SK-N-SH (cell line): ENCODE measurements around the gene CHST13. TPM values are rescaled to one million over a fixed set of nuclear protein-coding genes. Genes with fewer than 3 reads are reported as not detected.

Source experiments
- CTCF ChIA-PET: fragments of 300-600, 350-600 bp; formaldehyde crosslinking; extraction: SDS; loops from one replicate; lab custom pipeline; 2021; lab: Yijun Ruan, JAX
- POLR2A ChIA-PET: fragments of 350-600 bp; sonication (Branson Sonifier 250); formaldehyde crosslinking; extraction: SDS; loops from one replicate; lab custom pipeline; 2020; ENCODE audit warnings: antibody characterized with exemption, inconsistent platforms; lab: Yijun Ruan, JAX
- DNase-seq: peaks from one replicate; pipeline ENCODE4 v3.0.0; 2012
- H2AFZ ChIP-seq: fragments of 200-600 bp; sonication (generic); 2 replicates; pipeline ENCODE4 v1.8.1; 2016; ENCODE audit warnings: antibody characterized with exemption, mild to moderate bottlenecking, low read depth
- H3F3A ChIP-seq: fragments of 200-600 bp; sonication (generic); replicated peaks from 2 replicates; pipeline ENCODE3; 2016; ENCODE audit warnings: antibody characterized with exemption, mild to moderate bottlenecking; ENCODE audit not compliant: insufficient read depth
- H3K27ac ChIP-seq, 2 experiments: fragments of 200-500 bp in 1 of 2; fragments of 200-600 bp in 1 of 2; sonication (Bioruptor generic) in 1 of 2; sonication (generic), shearing (Covaris generic) in 1 of 2; 2 replicates each; pipeline versions ENCODE4 v1.5.1 to v1.6.1; 2014 to 2016; ENCODE audit warnings: low read depth in 2 of 2, inconsistent platforms in 1 of 2, low read length in 1 of 2, mild to moderate bottlenecking in 1 of 2, mixed read lengths in 1 of 2
- H3K27me3 ChIP-seq: fragments of 200-600 bp; sonication (generic), shearing (Covaris generic); 2 replicates; pipeline ENCODE4 v1.6.1; 2016; ENCODE audit warnings: mixed run types; ENCODE audit not compliant: insufficient read depth
- H3K36me3 ChIP-seq, 2 experiments: fragments of 200-500 bp in 1 of 2; fragments of 200-600 bp in 1 of 2; sonication (Bioruptor generic) in 1 of 2; sonication (generic) in 1 of 2; replicated peaks in 1 of 2; 2 replicates each; pipeline versions ENCODE3 to v1.5.1; 2014 to 2016; ENCODE audit warnings: low read length in 1 of 2, mild to moderate bottlenecking in 1 of 2; ENCODE audit not compliant: insufficient read depth in 2 of 2, control insufficient read depth in 1 of 2
- H3K4me1 ChIP-seq, 2 experiments: fragments of 200-500 bp in 1 of 2; fragments of 200-600 bp in 1 of 2; sonication (Bioruptor generic) in 1 of 2; sonication (generic), shearing (Covaris generic) in 1 of 2; 2 replicates each; pipeline versions ENCODE4 v1.5.1 to v1.6.1; 2014 to 2016; ENCODE audit warnings: low read depth in 1 of 2, low read length in 1 of 2, mixed run types in 1 of 2; ENCODE audit not compliant: insufficient read depth in 2 of 2, control insufficient read depth in 1 of 2
- H3K4me2 ChIP-seq: fragments of 200-600 bp; sonication (generic), shearing (Covaris generic); 2 replicates; pipeline ENCODE4 v1.6.1; 2017; ENCODE audit warnings: mixed run types
- H3K4me3 ChIP-seq, 2 experiments: fragments of 200-500 bp in 1 of 2; fragments of 200-600 bp in 1 of 2; sonication (Bioruptor generic) in 1 of 2; sonication (generic), shearing (Covaris generic) in 1 of 2; 2 replicates each; pipeline versions ENCODE4 v1.5.1 to v1.8.1; 2014 to 2016; ENCODE audit warnings: low read depth in 2 of 2, inconsistent platforms in 1 of 2, low read length in 1 of 2, mild to moderate bottlenecking in 1 of 2, mixed read lengths in 1 of 2, moderate library complexity in 1 of 2
- H3K79me2 ChIP-seq: fragments of 200-600 bp; sonication (generic); 2 replicates; pipeline ENCODE4 v1.8.1; 2017; ENCODE audit warnings: mild to moderate bottlenecking; ENCODE audit not compliant: insufficient read depth
- H3K9ac ChIP-seq: fragments of 200-600 bp; sonication (generic); 2 replicates; pipeline ENCODE4 v1.6.1; 2017; ENCODE audit warnings: mixed run types
- H3K9me2 ChIP-seq: fragments of 200-600 bp; sonication (generic); 2 replicates; pipeline ENCODE4 v1.6.1; 2017; ENCODE audit warnings: mixed run types
- H3K9me3 ChIP-seq: fragments of 200-600 bp; sonication (generic); 2 replicates; pipeline ENCODE4 v1.6.1; 2017; ENCODE audit warnings: mixed run types, mild to moderate bottlenecking, moderate library complexity
- H4K20me1 ChIP-seq: fragments of 200-600 bp; sonication (generic); 2 replicates; pipeline ENCODE4 v1.6.1; 2017; ENCODE audit warnings: mild to moderate bottlenecking, mixed run types; ENCODE audit not compliant: insufficient read depth
- ELF1 ChIP-seq: IDR thresholded peaks from 2 replicates; pipeline ENCODE4 v1.4.0; 2012
- EP300 ChIP-seq, 2 experiments: IDR thresholded peaks; 2 replicates each; pipeline versions ENCODE4 v1.4.0 to v1.6.1; 2012; ENCODE audit warnings: borderline replicate concordance in 1 of 2, low read depth in 1 of 2, low read length in 1 of 2
- EZH2phosphoT487 ChIP-seq: fragments of 200-600 bp; sonication (generic); IDR thresholded peaks from 2 replicates; pipeline ENCODE4 v1.6.1; 2017; ENCODE audit warnings: low read depth, mixed run types, mild to moderate bottlenecking, antibody characterized with exemption, moderate library complexity, borderline replicate concordance
- FOXJ3 ChIP-seq: sonication (generic); formaldehyde crosslinking; IDR thresholded peaks from 2 replicates; pipeline ENCODE4 v1.5.1; 2020; ENCODE audit warnings: mild to moderate bottlenecking, missing genetic modification reagents
- FOXM1 ChIP-seq: IDR thresholded peaks from 2 replicates; pipeline ENCODE4 v1.4.0; 2012; ENCODE audit warnings: low read depth, mild to moderate bottlenecking
- GATA2 ChIP-seq: sonication (generic); formaldehyde crosslinking; IDR thresholded peaks from 2 replicates; pipeline ENCODE4 v1.5.0; 2020; ENCODE audit warnings: mild to moderate bottlenecking, missing genetic modification reagents
- MEF2A ChIP-seq: IDR thresholded peaks from 2 replicates; pipeline ENCODE4 v1.4.0; 2012; ENCODE audit warnings: low read depth, borderline replicate concordance
- MXI1 ChIP-seq: IDR thresholded peaks from 2 replicates; pipeline ENCODE4 v1.6.1; 2012; ENCODE audit warnings: mild to moderate bottlenecking, low read depth, low read length, improper control_type of control experiment
- RFX5 ChIP-seq: IDR thresholded peaks from 2 replicates; pipeline ENCODE4 v1.6.1; 2012; ENCODE audit warnings: mild to moderate bottlenecking, improper control_type of control experiment, low read length
- RXRA ChIP-seq: IDR thresholded peaks from 2 replicates; pipeline ENCODE4 v1.4.0; 2012; ENCODE audit warnings: low read depth, mild to moderate bottlenecking, borderline replicate concordance
- WGBS: methylation state at CpG from one replicate; pipeline ENCODE4 v1.1.6; 2017; ENCODE audit warnings: low lambda C conversion rate; 5-methylcytosine and 5-hydroxymethylcytosine counted together
- polyA plus RNA-seq, 3 experiments: library from polyadenylated mRNA; depleted of rRNA; stranded (reverse); fragments of >200 nt; gene quantifications; 2 replicates each; pipeline ENCODE4 v1.2.3, GENCODE V29; 2012
- TF ChIP-seq, protein P1 (sequence below): IDR thresholded peaks from 2 replicates; pipeline ENCODE4 v1.6.1; 2012; ENCODE audit warnings: mild to moderate bottlenecking, low read depth, low read length, moderate library complexity
- TF ChIP-seq, protein P2 (sequence below): IDR thresholded peaks from 2 replicates; pipeline ENCODE4 v1.4.0; 2012; ENCODE audit warnings: low read depth
- TF ChIP-seq, protein P3 (sequence below): fragments of 150-350 bp; IDR thresholded peaks from 2 replicates; pipeline ENCODE4 v1.6.1; 2017; ENCODE audit warnings: antibody characterized with exemption, low read length, low read depth, borderline replicate concordance

CHST13 gene
- polyA plus RNA-seq, 1 of the 3 experiments (the other 2 are of a cell fraction), result 0.41 TPM

DNA sequence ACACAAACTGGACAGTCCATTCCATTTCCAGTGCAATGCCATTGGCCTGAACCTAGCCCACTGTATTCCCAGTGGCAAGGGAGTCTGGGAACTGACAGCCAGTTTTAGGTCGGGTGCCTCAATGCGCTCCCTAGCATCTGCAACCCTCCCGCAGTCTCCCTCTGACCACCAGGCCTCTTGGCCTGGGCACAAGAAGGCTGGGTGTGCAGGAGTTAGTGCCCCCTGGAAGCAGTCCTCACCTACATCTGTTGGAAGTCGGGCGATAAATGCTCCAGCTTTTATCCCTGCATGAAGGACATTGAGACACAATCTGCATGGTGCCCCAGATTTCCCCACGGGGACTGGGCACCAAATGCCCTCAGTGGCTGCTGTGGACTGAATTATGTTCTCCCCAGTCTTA lies 22.1 kb downstream of the CHST13 start:
- peak; percentile 7 for DNase-seq
- H3K4me1 ChIP-seq, result peaks cover under 1 to 4% of the 10 kb centered on the region in 2 experiments; a peak in 2 of 4 replicates
- peaks cover 9% of the 10 kb centered on the region; the same call in 1 of the 2 replicates for H3K27me3 ChIP-seq
- H3K9me2 ChIP-seq, result no peaks in the 10 kb centered on the region
- no peaks in the 10 kb centered on the region for H4K20me1 ChIP-seq
- no peak overlapping the region for H3K4me3 ChIP-seq
- no peak overlapping the region for H3K9ac ChIP-seq
- no peaks in the 10 kb centered on the region for H3K36me3 ChIP-seq
- H2AFZ ChIP-seq, result no peak overlapping the region
- no peaks in the 10 kb centered on the region for H3K79me2 ChIP-seq
- no peak overlapping the region for H3K27ac ChIP-seq
- no peaks in the 10 kb centered on the region for H3F3A ChIP-seq
- WGBS, result 81% methylated on average over 3 of the region's 6 CpGs
- CTCF ChIA-PET, result interaction anchor here (1.6 kb wide), 1 partner anchor 412 kb away, joined by 4 read pairs; no protein-coding TSS in a partner anchor
- TF ChIP-seq RFX5 (no peak), GATA2 (CRISPR knock-in tag) (no peak), EZH2phosphoT487 (no peak), MEF2A (no peak), MXI1 (no peak), FOXM1 (no peak), FOXJ3 (CRISPR knock-in tag) (no peak), ELF1 (no peak), RXRA (no peak), EP300 (IDR thresholded peaks at IDR 0.05; ENCODE audit: borderline replicate concordance in 1 of 2, low read depth in 1 of 2, low read length in 1 of 2) (no peak)
- TF ChIP-seq, protein P1, sequence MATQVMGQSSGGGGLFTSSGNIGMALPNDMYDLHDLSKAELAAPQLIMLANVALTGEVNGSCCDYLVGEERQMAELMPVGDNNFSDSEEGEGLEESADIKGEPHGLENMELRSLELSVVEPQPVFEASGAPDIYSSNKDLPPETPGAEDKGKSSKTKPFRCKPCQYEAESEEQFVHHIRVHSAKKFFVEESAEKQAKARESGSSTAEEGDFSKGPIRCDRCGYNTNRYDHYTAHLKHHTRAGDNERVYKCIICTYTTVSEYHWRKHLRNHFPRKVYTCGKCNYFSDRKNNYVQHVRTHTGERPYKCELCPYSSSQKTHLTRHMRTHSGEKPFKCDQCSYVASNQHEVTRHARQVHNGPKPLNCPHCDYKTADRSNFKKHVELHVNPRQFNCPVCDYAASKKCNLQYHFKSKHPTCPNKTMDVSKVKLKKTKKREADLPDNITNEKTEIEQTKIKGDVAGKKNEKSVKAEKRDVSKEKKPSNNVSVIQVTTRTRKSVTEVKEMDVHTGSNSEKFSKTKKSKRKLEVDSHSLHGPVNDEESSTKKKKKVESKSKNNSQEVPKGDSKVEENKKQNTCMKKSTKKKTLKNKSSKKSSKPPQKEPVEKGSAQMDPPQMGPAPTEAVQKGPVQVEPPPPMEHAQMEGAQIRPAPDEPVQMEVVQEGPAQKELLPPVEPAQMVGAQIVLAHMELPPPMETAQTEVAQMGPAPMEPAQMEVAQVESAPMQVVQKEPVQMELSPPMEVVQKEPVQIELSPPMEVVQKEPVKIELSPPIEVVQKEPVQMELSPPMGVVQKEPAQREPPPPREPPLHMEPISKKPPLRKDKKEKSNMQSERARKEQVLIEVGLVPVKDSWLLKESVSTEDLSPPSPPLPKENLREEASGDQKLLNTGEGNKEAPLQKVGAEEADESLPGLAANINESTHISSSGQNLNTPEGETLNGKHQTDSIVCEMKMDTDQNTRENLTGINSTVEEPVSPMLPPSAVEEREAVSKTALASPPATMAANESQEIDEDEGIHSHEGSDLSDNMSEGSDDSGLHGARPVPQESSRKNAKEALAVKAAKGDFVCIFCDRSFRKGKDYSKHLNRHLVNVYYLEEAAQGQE, result no peak
- TF ChIP-seq, protein P2, sequence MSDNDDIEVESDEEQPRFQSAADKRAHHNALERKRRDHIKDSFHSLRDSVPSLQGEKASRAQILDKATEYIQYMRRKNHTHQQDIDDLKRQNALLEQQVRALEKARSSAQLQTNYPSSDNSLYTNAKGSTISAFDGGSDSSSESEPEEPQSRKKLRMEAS, result no peak
- TF ChIP-seq, protein P3, sequence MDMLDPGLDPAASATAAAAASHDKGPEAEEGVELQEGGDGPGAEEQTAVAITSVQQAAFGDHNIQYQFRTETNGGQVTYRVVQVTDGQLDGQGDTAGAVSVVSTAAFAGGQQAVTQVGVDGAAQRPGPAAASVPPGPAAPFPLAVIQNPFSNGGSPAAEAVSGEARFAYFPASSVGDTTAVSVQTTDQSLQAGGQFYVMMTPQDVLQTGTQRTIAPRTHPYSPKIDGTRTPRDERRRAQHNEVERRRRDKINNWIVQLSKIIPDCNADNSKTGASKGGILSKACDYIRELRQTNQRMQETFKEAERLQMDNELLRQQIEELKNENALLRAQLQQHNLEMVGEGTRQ, result no peak
- TF ChIP-seq, all 33 proteins: peak for 0
- POLR2A ChIA-PET, result no interaction called here
- Histone ChIP-seq H3K4me2 (no peak overlapping the region), H3K9me3 (no peaks in the 10 kb centered on the region)
